GM19043 (cell line): ENCODE data around the gene AADAT.
"Not testable (repeated sequence)": the region's sequence is repeated elsewhere in the genome, so short reads cannot be mapped to it uniquely, and the experiment has no call there.

Source experiments
- ATAC-seq: cut with Tn5 transposase; IDR thresholded peaks from one replicate; pipeline ENCODE4 v1.9.1; 2021; ENCODE audit warnings: low read depth; ENCODE audit not compliant: unreplicated experiment

Gene AADAT

GRCh38 chr4:170089668-170090351 lies at the start of gene AADAT:
Gene AADAT (minus strand): TSS chr4:170089956. CDS start chr4:170089690, 266 bp downstream.
- ATAC-seq = peak; percentile 68

GRCh38 chr4:170138580-170139194 lies 48.9 kb upstream of the AADAT start:
- peak; percentile 95 for ATAC-seq

- no peak for ATAC-seq
These were observed 48.2 kb upstream of the AADAT start for GRCh38 chr4:170137927-170138326.

GRCh38 chr4:170137466-170137865 lies 47.7 kb upstream of the AADAT start:
- no peak for ATAC-seq

GRCh38 chr4:170134821-170135220 lies 45.1 kb upstream of the AADAT start:
- no peak for ATAC-seq

- no peak for ATAC-seq
These were observed 38.6 kb upstream of the AADAT start for GRCh38 chr4:170128219-170128804.

- no peak for ATAC-seq
These were observed 38.0 kb upstream of the AADAT start for GRCh38 chr4:170127758-170128157.

GRCh38 chr4:170124406-170124805 lies 34.6 kb upstream of the AADAT start:
- no peak for ATAC-seq

- ATAC-seq = no peak
These were observed 32.5 kb upstream of the AADAT start for GRCh38 chr4:170122252-170122651.

GRCh38 chr4:170114636-170115035 lies 24.9 kb upstream of the AADAT start:
- ATAC-seq = no peak

- not testable (repeated sequence) for ATAC-seq
These were observed 24.4 kb upstream of the AADAT start for GRCh38 chr4:170114183-170114582.

- ATAC-seq = no peak
These were observed 21.8 kb upstream of the AADAT start for GRCh38 chr4:170111546-170111945.

- no peak for ATAC-seq
These were observed 21.3 kb upstream of the AADAT start for GRCh38 chr4:170111085-170111484.

- ATAC-seq = no peak
These were observed 20.5 kb upstream of the AADAT start for GRCh38 chr4:170110285-170110672.

- ATAC-seq = no peak
These were observed 20.0 kb upstream of the AADAT start for GRCh38 chr4:170109586-170110284.

- ATAC-seq = no peak
These were observed 17.1 kb upstream of the AADAT start for GRCh38 chr4:170106900-170107299.

- no peak for ATAC-seq
These were observed 12.7 kb upstream of the AADAT start for GRCh38 chr4:170102426-170102825.

- not testable (repeated sequence) for ATAC-seq
These were observed 8.4 kb upstream of the AADAT start for GRCh38 chr4:170098171-170098570.

GRCh38 chr4:170097681-170098080 lies 7.9 kb upstream of the AADAT start:
- ATAC-seq = no peak

- no peak for ATAC-seq
These were observed 4.3 kb upstream of the AADAT start for GRCh38 chr4:170093973-170094535.

GRCh38 chr4:170091069-170091696 lies 1.4 kb upstream of the AADAT start:
- no peak for ATAC-seq
